ENCODE measurements around the gene MPPED1.

Gene MPPED1

GRCh38 chr22:43539572-43540528 lies 128.0 kb downstream of the MPPED1 start:
- CTCF ChIA-PET = no interaction called here
- no peak overlapping the region for H3K27ac ChIP-seq
- no peak for TF ChIP-seq CTCF (conservative IDR thresholded peaks at IDR 0.05; ENCODE audit: low read depth)
- POLR2A ChIA-PET (ENCODE audit: low non-redundant PET) = no interaction called here
- no peak for DNase-seq (ENCODE audit: low spot score)

GRCh38 chr22:43540529-43540923 lies 128.7 kb downstream of the MPPED1 start:
- no peak overlapping the region for H3K27ac ChIP-seq
- no peak for TF ChIP-seq CTCF (conservative IDR thresholded peaks at IDR 0.05; ENCODE audit: low read depth)
- ChIA-PET CTCF (no interaction called here), POLR2A (ENCODE audit: low non-redundant PET) (no interaction called here)
- DNase-seq (ENCODE audit: low spot score) = peak; percentile 20

DNA sequence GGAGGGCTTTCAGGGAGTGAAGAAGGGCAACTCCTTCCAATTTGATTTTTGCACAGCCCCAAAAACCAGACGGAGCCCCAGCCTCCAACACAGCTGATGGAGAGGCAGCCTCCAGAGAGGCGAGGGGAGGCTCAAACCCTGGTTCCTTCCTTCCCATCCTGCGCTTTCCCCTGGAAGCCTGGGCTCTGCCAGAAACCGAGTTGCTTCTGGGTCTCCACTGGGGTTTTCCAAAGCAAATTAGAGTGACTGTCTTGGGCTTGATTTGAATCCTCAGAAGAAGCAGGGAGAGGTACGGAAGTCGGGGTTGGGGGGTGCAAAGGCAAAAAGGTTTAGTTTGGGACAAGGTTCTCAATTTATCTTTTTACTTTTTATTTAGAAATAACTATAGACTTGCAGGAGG lies 129.2 kb downstream of the MPPED1 start:
- H3K27ac ChIP-seq = no peak overlapping the region
- no peak for DNase-seq (ENCODE audit: low spot score)
- CTCF ChIA-PET = no interaction called here
- POLR2A ChIA-PET (ENCODE audit: low non-redundant PET) = no interaction called here
- no peak for TF ChIP-seq CTCF (conservative IDR thresholded peaks at IDR 0.05; ENCODE audit: low read depth)

DNA sequence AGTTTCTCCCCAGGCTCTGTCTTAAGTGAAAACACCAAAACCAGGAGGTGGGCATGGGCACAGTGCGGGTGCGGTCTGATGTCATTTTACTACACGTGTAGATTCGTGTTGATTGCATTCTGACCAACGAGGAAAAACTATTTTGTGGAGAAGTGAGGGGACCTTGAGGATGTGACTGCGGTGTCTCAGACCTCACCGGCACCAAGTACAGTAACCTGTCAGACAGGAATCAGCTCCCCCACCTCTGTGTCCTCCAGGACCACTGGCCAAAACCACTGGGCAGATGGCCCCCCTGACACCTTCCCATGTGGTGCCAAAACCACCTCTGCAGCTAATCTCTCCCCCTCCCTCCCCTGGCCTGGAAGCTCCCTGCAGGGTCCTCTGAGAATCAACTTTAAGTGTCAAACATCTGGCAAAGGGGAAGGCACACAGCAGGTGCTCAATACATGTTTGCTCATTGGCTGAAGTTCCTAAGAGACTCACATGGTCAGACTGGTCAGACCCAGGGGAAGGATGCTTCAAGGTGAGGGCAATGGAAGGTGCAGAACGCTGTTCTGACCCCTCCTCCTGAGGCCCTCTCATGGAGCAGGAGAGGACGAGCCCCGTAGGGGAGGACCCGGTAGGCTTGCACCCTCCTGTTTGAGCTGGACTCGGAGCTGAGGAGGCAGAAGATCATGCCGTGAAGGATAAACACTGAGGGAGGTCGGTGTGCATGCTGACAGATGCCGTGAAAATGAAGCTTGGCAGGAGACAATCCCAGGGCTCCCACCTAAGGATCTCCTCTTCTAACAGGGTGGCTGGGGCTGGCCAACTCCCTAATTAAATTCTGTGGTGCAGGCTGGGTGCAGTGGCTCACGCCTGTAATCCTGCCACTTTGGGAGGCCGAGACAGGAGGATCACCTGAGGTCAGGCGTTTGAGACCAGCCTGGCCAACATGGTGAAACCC lies 129.9 kb downstream of the MPPED1 start:
- no peak for DNase-seq (ENCODE audit: low spot score)
- POLR2A ChIA-PET (ENCODE audit: low non-redundant PET) = no interaction called here
- no peak overlapping the region for H3K27ac ChIP-seq
- CTCF ChIA-PET = no interaction called here
- no peak for TF ChIP-seq CTCF (conservative IDR thresholded peaks at IDR 0.05; ENCODE audit: low read depth)

- ChIA-PET POLR2A (ENCODE audit: low non-redundant PET) (no interaction called here), CTCF (interaction anchor here (0.5 kb wide), 1 partner anchor 19 kb away, joined by 3 read pairs; no protein-coding TSS in a partner anchor)
- H3K27ac ChIP-seq = no peak overlapping the region
- no peak for DNase-seq (ENCODE audit: low spot score)
- no peak for TF ChIP-seq CTCF (conservative IDR thresholded peaks at IDR 0.05; ENCODE audit: low read depth)
Measured at GRCh38 chr22:43542681-43543521, 131.1 kb downstream of the MPPED1 start.
